ENCODE results near the gene HPD. TPM values are rescaled to one million over a fixed set of nuclear protein-coding genes. Genes with fewer than 3 reads are reported as not detected.
A peak's percentile ranks its signal among the peaks of the same experiment; 100 is the strongest.
"Not testable (repeated sequence)": the region's sequence is repeated elsewhere in the genome, so short reads cannot be mapped to it uniquely, and the experiment has no call there.

Gene HPD
- total RNA-seq, 2 experiments from 2014 or later: not detected

- Mint-ChIP-seq H3K27me3 (peaks cover 2% of the 10 kb centered on the region), H3K36me3 (no peaks in the 10 kb centered on the region), H3K9me3 (ENCODE audit: low read depth) (no peaks in the 10 kb centered on the region), H3K4me1 (peaks cover 5% of the 10 kb centered on the region), H3K4me3 (no peak overlapping the region), H3K27ac (no peak overlapping the region)
- DNase-seq: no peak
- CTCF ChIA-PET: interaction anchor here (0.6 to 1.2 kb wide), 2 partner anchors 9 to 30 kb away, joined by 3 read pairs; no protein-coding TSS in a partner anchor
- no peak for ATAC-seq
Measured at GRCh38 chr12:121857322-121858246, 1.1 kb downstream of the HPD start.

- not testable (repeated sequence) for H3K9me3 Mint-ChIP-seq (ENCODE audit: low read depth); ATAC-seq; H3K4me3 Mint-ChIP-seq; H3K27ac Mint-ChIP-seq; H3K27me3 Mint-ChIP-seq; H3K36me3 Mint-ChIP-seq; DNase-seq; H3K4me1 Mint-ChIP-seq
- CTCF ChIA-PET: interaction anchor here (1.2 kb wide), 1 partner anchor 41 kb away, joined by 6 read pairs; no protein-coding TSS in a partner anchor
Measured at GRCh38 chr12:121852392-121852791, 6.3 kb downstream of the HPD start.

- H3K27ac Mint-ChIP-seq: no peak overlapping the region
- ATAC-seq: no peak
- peaks cover 2% of the 10 kb centered on the region for H3K27me3 Mint-ChIP-seq
- no peaks in the 10 kb centered on the region for H3K4me1 Mint-ChIP-seq
- H3K9me3 Mint-ChIP-seq (ENCODE audit: low read depth): no peaks in the 10 kb centered on the region
- no peak for DNase-seq
- CTCF ChIA-PET: no interaction called here
- H3K4me3 Mint-ChIP-seq: no peak overlapping the region
- no peaks in the 10 kb centered on the region for H3K36me3 Mint-ChIP-seq
Measured at GRCh38 chr12:121849665-121850064, 9.0 kb downstream of the HPD start.

GRCh38 chr12:121849211-121849610, 9.4 kb downstream of the HPD start:
- H3K9me3 Mint-ChIP-seq (ENCODE audit: low read depth): no peaks in the 10 kb centered on the region
- H3K36me3 Mint-ChIP-seq: no peaks in the 10 kb centered on the region
- no peak for DNase-seq
- peaks cover 2% of the 10 kb centered on the region for H3K27me3 Mint-ChIP-seq
- no peak overlapping the region for H3K27ac Mint-ChIP-seq
- CTCF ChIA-PET: no interaction called here
- no peak for ATAC-seq
- H3K4me1 Mint-ChIP-seq: no peaks in the 10 kb centered on the region
- H3K4me3 Mint-ChIP-seq: no peak overlapping the region

- CTCF ChIA-PET: no interaction called here
- H3K9me3 Mint-ChIP-seq (ENCODE audit: low read depth): no peaks in the 10 kb centered on the region
- DNase-seq: no peak
- no peaks in the 10 kb centered on the region for H3K27me3 Mint-ChIP-seq
- ATAC-seq: no peak
- no peaks in the 10 kb centered on the region for H3K36me3 Mint-ChIP-seq
- no peak overlapping the region for H3K4me3 Mint-ChIP-seq
- no peak overlapping the region for H3K27ac Mint-ChIP-seq
- H3K4me1 Mint-ChIP-seq: peaks cover 3% of the 10 kb centered on the region
Measured at GRCh38 chr12:121845701-121846100, 13.0 kb downstream of the HPD start.

- no peaks in the 10 kb centered on the region for H3K9me3 Mint-ChIP-seq (ENCODE audit: low read depth)
- H3K36me3 Mint-ChIP-seq: no peaks in the 10 kb centered on the region
- ATAC-seq (no peak), DNase-seq (no peak)
- H3K4me3 Mint-ChIP-seq: no peak overlapping the region
- H3K27me3 Mint-ChIP-seq: no peaks in the 10 kb centered on the region
- CTCF ChIA-PET: interaction anchor here (1.3 to 4.8 kb wide), 2 partner anchors 45 to 49 kb away, joined by 4 to 16 read pairs; partner anchors contain the start of gene PSMD9
- H3K27ac Mint-ChIP-seq: no peak overlapping the region
- H3K4me1 Mint-ChIP-seq: peaks cover 19% of the 10 kb centered on the region
Measured at GRCh38 chr12:121843236-121843982, 15.2 kb downstream of the HPD start.

GRCh38 chr12:121839993-121840761, 18.5 kb downstream of the HPD start:
- Mint-ChIP-seq H3K36me3 (no peaks in the 10 kb centered on the region), H3K4me1 (peaks cover 19% of the 10 kb centered on the region), H3K27ac (peak overlapping the region; percentile 87), H3K27me3 (peaks cover 3% of the 10 kb centered on the region), H3K9me3 (ENCODE audit: low read depth) (no peaks in the 10 kb centered on the region), H3K4me3 (peak overlapping the region; percentile 98)
- ATAC-seq: no peak
- DNase-seq: no peak
- CTCF ChIA-PET: interaction anchor here (4.8 to 5.6 kb wide), 3 partner anchors 29 to 49 kb away, joined by 16 to 41 read pairs (median 31); partner anchors contain the start of genes PSMD9 and RHOF

- no peaks in the 10 kb centered on the region for H3K36me3 Mint-ChIP-seq
- H3K4me3 Mint-ChIP-seq: peak overlapping the region; percentile 98
- DNase-seq (peak; percentile 99), ATAC-seq (peak; percentile 93)
- peaks cover 19% of the 10 kb centered on the region for H3K4me1 Mint-ChIP-seq
- H3K27ac Mint-ChIP-seq: peak overlapping the region; percentile 87
- no peaks in the 10 kb centered on the region for H3K9me3 Mint-ChIP-seq (ENCODE audit: low read depth)
- CTCF ChIA-PET: interaction anchor here (0.6 to 5.6 kb wide), 7 partner anchors 13 to 49 kb away, joined by 3 to 41 read pairs (median 5); partner anchors contain the start of genes PSMD9 and RHOF
- H3K27me3 Mint-ChIP-seq: peaks cover 3% of the 10 kb centered on the region
Measured at GRCh38 chr12:121839106-121839992, 19.3 kb downstream of the HPD start.

GRCh38 chr12:121838126-121838525, 20.5 kb downstream of the HPD start:
- no peaks in the 10 kb centered on the region for H3K9me3 Mint-ChIP-seq (ENCODE audit: low read depth)

GRCh38 chr12:121837680-121838079, 21.0 kb downstream of the HPD start:
- H3K9me3 Mint-ChIP-seq (ENCODE audit: low read depth): no peaks in the 10 kb centered on the region
- H3K27ac Mint-ChIP-seq: no peak overlapping the region
- no peaks in the 10 kb centered on the region for H3K36me3 Mint-ChIP-seq
- no peak overlapping the region for H3K4me3 Mint-ChIP-seq
- CTCF ChIA-PET: interaction anchor here (0.7 to 5.6 kb wide), 7 partner anchors 26 to 140 kb away, joined by 3 to 41 read pairs (median 3); partner anchors contain the start of genes PSMD9 and RHOF
- H3K4me1 Mint-ChIP-seq: peaks cover 19% of the 10 kb centered on the region
- ATAC-seq (no peak), DNase-seq (no peak)
- peaks cover 3% of the 10 kb centered on the region for H3K27me3 Mint-ChIP-seq

More at GRCh38 chr12:121838126-121838525, 20.5 kb downstream of the HPD start:
- Mint-ChIP-seq H3K4me3 (no peak overlapping the region), H3K36me3 (no peaks in the 10 kb centered on the region), H3K27ac (no peak overlapping the region), H3K4me1 (peaks cover 19% of the 10 kb centered on the region), H3K27me3 (peaks cover 3% of the 10 kb centered on the region)
- CTCF ChIA-PET: interaction anchor here (0.7 to 5.6 kb wide), 6 partner anchors 27 to 63 kb away, joined by 3 to 41 read pairs (median 4); partner anchors contain the start of genes PSMD9 and RHOF
- ATAC-seq: no peak
- no peak for DNase-seq

GRCh38 chr12:121831571-121832245, 27.0 kb downstream of the HPD start:
- DNase-seq (no peak), ATAC-seq (no peak)
- H3K4me1 Mint-ChIP-seq: no peaks in the 10 kb centered on the region
- no peak overlapping the region for H3K27ac Mint-ChIP-seq
- CTCF ChIA-PET: no interaction called here
- no peaks in the 10 kb centered on the region for H3K27me3 Mint-ChIP-seq
- H3K4me3 Mint-ChIP-seq: no peak overlapping the region
- peaks cover 29% of the 10 kb centered on the region for H3K36me3 Mint-ChIP-seq
- H3K9me3 Mint-ChIP-seq (ENCODE audit: low read depth): no peaks in the 10 kb centered on the region

Measured in activated CD8-positive, alpha-beta memory T cell treated with anti-CD3 and anti-CD28 coated beads, Interleukin-2, amount 10 ng/mL, durations not matched to agents 7 days and 5 days (primary cell).